Limb (tissue), 2 donors: ENCODE data around the gene RNF220.
"Not testable (repeated sequence)": the region's sequence is repeated elsewhere in the genome, so short reads cannot be mapped to it uniquely, and the experiment has no call there.

Experiments used
- DNase-seq, 2 donors: peaks; one replicate each; pipeline ENCODE4 v3.0.0-alpha.2; 2016; ENCODE audit errors: extremely low spot score in 2 of 2

The RNF220 gene

DNA sequence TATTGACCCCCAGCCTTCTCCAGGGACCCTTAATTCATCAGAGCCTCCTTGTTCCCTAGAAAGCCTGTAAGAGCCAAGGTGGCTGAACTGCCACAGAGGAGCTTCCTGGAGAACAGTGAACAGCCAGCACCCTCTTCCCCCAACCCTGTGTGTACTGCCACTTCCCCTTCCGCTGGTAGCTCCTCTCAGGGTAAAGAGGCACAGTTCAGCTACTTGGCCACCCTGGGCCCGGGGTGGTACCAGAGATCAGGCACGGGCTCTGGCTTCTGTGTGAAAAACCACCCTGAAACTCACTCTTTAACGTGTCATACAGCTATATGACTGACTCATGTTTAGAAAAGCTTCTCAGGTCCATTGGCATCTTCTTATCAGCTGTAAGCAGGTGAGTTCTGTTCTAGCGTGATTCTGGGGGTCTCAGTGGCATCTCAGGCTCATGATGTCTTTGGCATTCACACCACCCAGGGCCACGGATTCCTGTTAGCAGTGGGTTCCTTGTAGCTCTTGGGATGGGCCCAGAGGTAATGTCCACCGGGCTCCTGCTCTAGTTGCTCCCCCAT lies 291.8 kb downstream of the RNF220 start:
- DNase-seq, result no peak

- DNase-seq, result no peak
Measured at GRCh38 chr1:44698138-44698537, 293.1 kb downstream of the RNF220 start.

DNA sequence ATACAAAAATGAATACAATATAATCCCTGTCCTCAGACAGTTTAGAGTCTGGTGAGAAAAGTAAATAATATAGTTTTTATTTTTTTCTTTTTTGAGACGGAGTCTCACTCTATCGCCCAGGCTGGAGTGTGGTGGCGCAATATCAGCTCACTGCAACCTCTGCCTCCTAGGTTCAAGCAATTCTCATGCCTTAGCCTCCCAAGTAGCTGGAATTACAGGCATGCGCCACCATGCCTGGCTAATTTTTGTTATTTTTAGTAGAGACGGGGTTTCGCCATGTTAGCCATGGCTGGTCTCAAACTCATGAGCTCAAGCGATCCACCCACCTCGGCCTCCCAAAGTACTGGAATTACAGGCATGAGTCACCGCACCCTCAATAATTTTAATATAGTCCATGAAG lies 294.3 kb downstream of the RNF220 start:
- DNase-seq, result not testable (repeated sequence)

GRCh38 chr1:44700573-44700972 lies 295.5 kb downstream of the RNF220 start:
- DNase-seq, result no peak

GRCh38 chr1:44701141-44701573 lies 296.1 kb downstream of the RNF220 start:
- no peak for DNase-seq
